SU-DHL-6 (cell line): ENCODE data around the gene UXT.

ENCODE experiments used
- EZH2phosphoT487 ChIP-seq: fragments of 200-600 bp; sonication (generic), shearing (Covaris generic); conservative IDR thresholded peaks from 2 replicates; pipeline ENCODE4 v1.6.1; 2018; ENCODE audit warnings: mild to moderate bottlenecking, antibody characterized with exemption, low read length, moderate library complexity, mixed read lengths
- TF ChIP-seq, protein P1 (sequence below): fragments of 200-600 bp; sonication (generic); IDR thresholded peaks from one replicate; pipeline ENCODE4 v1.5.1; 2017; ENCODE audit warnings: antibody characterized with exemption, mild to moderate bottlenecking, low read length, moderate library complexity; ENCODE audit not compliant: insufficient read depth, poor library complexity, severe bottlenecking

DNA sequence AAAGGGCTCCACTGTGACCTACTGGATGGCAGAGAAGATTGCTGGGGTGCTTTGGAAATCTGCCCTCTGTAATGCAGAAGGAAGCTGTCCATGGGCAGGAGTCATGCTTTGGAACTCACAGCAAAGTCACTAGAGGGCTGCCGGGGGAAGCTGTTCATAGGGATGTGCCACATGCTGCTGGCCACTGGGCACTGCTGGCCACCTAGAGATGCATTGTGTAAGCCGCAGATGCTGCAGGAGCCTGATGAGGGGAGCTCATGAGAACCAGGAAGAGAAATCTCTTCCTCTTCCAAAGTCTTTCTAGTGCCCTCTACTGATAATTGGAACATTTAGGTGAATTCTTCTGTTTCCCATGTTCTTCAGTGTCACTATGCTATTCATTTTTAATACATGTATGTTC is 31.2 kb upstream of the UXT start:
- TF ChIP-seq, protein P1, sequence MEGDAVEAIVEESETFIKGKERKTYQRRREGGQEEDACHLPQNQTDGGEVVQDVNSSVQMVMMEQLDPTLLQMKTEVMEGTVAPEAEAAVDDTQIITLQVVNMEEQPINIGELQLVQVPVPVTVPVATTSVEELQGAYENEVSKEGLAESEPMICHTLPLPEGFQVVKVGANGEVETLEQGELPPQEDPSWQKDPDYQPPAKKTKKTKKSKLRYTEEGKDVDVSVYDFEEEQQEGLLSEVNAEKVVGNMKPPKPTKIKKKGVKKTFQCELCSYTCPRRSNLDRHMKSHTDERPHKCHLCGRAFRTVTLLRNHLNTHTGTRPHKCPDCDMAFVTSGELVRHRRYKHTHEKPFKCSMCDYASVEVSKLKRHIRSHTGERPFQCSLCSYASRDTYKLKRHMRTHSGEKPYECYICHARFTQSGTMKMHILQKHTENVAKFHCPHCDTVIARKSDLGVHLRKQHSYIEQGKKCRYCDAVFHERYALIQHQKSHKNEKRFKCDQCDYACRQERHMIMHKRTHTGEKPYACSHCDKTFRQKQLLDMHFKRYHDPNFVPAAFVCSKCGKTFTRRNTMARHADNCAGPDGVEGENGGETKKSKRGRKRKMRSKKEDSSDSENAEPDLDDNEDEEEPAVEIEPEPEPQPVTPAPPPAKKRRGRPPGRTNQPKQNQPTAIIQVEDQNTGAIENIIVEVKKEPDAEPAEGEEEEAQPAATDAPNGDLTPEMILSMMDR = no peak
- no peak for TF ChIP-seq EZH2phosphoT487
